DOHH2 (cell line): Measurements from ENCODE around the gene PTK7.

Experiments used
- EZH2phosphoT487 ChIP-seq: fragments of 200-600 bp; sonication (generic); IDR thresholded peaks from 2 replicates; pipeline ENCODE4 v1.6.1; 2017; ENCODE audit warnings: borderline replicate concordance, mild to moderate bottlenecking, antibody characterized with exemption, low read length, moderate library complexity, mixed read lengths
- TF ChIP-seq, protein P1 (sequence below): fragments of 200-600 bp; sonication (generic); IDR thresholded peaks from one replicate; pipeline ENCODE4 v1.5.1; 2014; ENCODE audit warnings: antibody characterized with exemption, mild to moderate bottlenecking, low read depth, low read length; ENCODE audit not compliant: poor library complexity, severe bottlenecking

DNA sequence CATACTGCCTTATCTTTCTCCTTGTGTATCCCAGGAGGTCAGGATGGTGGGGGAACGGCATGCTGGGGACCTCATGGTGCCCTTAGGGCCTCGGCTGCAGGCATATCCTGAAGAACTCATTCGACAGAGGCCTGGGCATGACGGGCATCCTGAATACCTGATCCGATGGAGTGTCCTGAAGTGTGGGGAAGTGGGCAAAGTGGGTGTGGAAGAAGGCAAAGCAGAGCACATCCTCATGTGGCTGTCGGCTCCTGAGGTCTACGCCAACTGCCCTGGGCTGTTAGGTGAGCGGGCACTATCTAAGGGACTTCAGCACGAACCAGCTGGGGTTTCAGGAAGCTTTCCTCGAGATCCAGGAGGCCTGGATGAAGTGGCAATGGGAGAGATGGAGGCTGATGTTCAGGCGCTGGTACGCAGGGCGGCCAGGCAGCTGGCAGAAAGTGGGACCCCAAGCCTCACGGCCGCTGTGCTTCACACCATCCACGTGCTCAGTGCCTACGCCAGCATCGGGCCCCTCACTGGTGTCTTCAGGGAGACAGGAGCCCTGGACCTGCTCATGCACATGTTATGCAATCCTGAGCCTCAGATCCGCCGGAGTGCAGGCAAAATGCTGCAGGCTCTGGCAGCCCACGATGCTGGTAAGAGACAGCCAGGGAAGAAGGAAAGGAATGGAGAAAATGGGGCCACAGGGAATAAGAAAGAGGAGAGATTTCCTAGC, 108.3 kb downstream of the PTK7 start:
- TF ChIP-seq, protein P1, sequence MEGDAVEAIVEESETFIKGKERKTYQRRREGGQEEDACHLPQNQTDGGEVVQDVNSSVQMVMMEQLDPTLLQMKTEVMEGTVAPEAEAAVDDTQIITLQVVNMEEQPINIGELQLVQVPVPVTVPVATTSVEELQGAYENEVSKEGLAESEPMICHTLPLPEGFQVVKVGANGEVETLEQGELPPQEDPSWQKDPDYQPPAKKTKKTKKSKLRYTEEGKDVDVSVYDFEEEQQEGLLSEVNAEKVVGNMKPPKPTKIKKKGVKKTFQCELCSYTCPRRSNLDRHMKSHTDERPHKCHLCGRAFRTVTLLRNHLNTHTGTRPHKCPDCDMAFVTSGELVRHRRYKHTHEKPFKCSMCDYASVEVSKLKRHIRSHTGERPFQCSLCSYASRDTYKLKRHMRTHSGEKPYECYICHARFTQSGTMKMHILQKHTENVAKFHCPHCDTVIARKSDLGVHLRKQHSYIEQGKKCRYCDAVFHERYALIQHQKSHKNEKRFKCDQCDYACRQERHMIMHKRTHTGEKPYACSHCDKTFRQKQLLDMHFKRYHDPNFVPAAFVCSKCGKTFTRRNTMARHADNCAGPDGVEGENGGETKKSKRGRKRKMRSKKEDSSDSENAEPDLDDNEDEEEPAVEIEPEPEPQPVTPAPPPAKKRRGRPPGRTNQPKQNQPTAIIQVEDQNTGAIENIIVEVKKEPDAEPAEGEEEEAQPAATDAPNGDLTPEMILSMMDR: no peak
- TF ChIP-seq EZH2phosphoT487: no peak
